Measurements from ENCODE around the gene TMLHE. TPM values are rescaled to one million over a fixed set of nuclear protein-coding genes. Genes with fewer than 3 reads are reported as not detected.
"Not testable (repeated sequence)": the region's sequence is repeated elsewhere in the genome, so short reads cannot be mapped to it uniquely, and the experiment has no call there.

Gene TMLHE
- total and polyA plus RNA-seq, 2 donors from 2014 or later = 12.5 to 27.0 TPM

DNA sequence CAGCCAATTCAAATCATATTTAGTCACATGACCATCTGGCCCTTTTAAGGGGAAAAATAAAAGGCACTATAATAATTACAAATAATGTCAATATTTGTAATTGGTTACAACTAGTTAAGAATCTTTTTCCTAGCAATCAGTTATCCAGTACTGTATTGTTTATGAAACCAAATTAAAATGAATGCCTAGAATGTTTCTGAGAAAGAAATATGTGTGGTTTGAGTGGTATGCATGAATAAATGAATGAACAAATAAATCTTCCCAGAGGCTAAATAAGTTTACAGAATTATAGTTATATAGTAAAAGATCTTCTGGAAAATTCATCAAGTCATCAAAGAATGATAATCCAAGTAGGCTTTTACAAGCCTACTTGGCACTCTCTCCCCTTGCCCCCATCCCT is 98.5 kb downstream of the TMLHE start:
- TF ChIP-seq, protein P1, sequence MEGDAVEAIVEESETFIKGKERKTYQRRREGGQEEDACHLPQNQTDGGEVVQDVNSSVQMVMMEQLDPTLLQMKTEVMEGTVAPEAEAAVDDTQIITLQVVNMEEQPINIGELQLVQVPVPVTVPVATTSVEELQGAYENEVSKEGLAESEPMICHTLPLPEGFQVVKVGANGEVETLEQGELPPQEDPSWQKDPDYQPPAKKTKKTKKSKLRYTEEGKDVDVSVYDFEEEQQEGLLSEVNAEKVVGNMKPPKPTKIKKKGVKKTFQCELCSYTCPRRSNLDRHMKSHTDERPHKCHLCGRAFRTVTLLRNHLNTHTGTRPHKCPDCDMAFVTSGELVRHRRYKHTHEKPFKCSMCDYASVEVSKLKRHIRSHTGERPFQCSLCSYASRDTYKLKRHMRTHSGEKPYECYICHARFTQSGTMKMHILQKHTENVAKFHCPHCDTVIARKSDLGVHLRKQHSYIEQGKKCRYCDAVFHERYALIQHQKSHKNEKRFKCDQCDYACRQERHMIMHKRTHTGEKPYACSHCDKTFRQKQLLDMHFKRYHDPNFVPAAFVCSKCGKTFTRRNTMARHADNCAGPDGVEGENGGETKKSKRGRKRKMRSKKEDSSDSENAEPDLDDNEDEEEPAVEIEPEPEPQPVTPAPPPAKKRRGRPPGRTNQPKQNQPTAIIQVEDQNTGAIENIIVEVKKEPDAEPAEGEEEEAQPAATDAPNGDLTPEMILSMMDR (IDR thresholded peaks at IDR 0.05; ENCODE audit: borderline replicate concordance, extremely low read depth, insufficient read depth) = no peak
- no peak overlapping the region for H3K9ac ChIP-seq (ENCODE audit: low read length in 3 of 3)
- no peak overlapping the region for H3K27ac ChIP-seq (ENCODE audit: low read depth in 2 of 2, low read length in 2 of 2)
- no peak overlapping the region for H3K4me3 ChIP-seq (ENCODE audit: low read length in 3 of 3)
- no peaks in the 10 kb centered on the region for H3K4me1 ChIP-seq (ENCODE audit: control insufficient read depth in 2 of 3, insufficient read depth in 2 of 3, low read depth in 1 of 3, low read length in 3 of 3)
- peaks cover 0 to 2% (median 0%) of the 10 kb centered on the region in 3 donors for H3K36me3 ChIP-seq (ENCODE audit: control insufficient read depth in 2 of 3, insufficient read depth in 3 of 3, low read length in 3 of 3)
- no peaks in the 10 kb centered on the region for H3K9me3 ChIP-seq (ENCODE audit: control insufficient read depth in 2 of 3, insufficient read depth in 1 of 3, low read length in 3 of 3)
- intact Hi-C loops (cut with DNase I) = no loop called here
- DNase-seq (no peak), FAIRE-seq (no peak)
- H3K27me3 ChIP-seq (ENCODE audit: control insufficient read depth, insufficient read depth, low read length) = no peaks in the 10 kb centered on the region

DNA sequence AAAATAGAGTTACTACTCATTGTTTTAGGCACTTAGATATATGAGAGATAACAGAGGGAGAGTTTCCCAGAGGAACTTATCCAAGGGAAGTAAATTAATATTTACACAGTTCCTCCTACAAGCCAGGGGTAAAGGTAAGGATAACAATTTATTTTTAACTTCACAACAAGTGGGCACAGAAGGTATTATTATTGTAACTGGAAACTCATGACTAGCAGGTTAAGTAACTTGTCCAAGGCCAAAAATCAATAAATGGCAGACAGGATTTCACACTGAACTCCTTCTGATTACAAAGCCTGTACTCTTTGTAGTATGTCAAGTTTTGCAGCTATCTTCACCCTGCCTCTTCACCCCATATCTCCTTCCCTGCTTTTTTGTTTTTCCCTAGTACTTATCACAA is 107.5 kb downstream of the TMLHE start:
- intact Hi-C loops (cut with DNase I) = no loop called here
- Histone ChIP-seq H3K4me1 (ENCODE audit: control insufficient read depth in 2 of 3, insufficient read depth in 2 of 3, low read depth in 1 of 3, low read length in 3 of 3) (no peaks in the 10 kb centered on the region), H3K27me3 (ENCODE audit: control insufficient read depth, insufficient read depth, low read length) (no peaks in the 10 kb centered on the region), H3K9ac (ENCODE audit: low read length in 3 of 3) (no peak overlapping the region), H3K9me3 (ENCODE audit: control insufficient read depth in 2 of 3, insufficient read depth in 1 of 3, low read length in 3 of 3) (no peaks in the 10 kb centered on the region), H3K4me3 (ENCODE audit: low read length in 3 of 3) (no peak overlapping the region), H3K36me3 (ENCODE audit: control insufficient read depth in 2 of 3, insufficient read depth in 3 of 3, low read length in 3 of 3) (peaks cover 0 to 2% (median 0%) of the 10 kb centered on the region in 3 donors), H3K27ac (ENCODE audit: low read depth in 2 of 2, low read length in 2 of 2) (no peak overlapping the region)
- TF ChIP-seq, protein P1 (IDR thresholded peaks at IDR 0.05; ENCODE audit: borderline replicate concordance, extremely low read depth, insufficient read depth) = no peak
- FAIRE-seq (no peak), DNase-seq (no peak)

- H3K9me3 ChIP-seq (ENCODE audit: control insufficient read depth in 2 of 3, insufficient read depth in 1 of 3, low read length in 3 of 3); H3K27me3 ChIP-seq (ENCODE audit: control insufficient read depth, insufficient read depth, low read length); DNase-seq; intact Hi-C loops (cut with DNase I); H3K27ac ChIP-seq (ENCODE audit: low read depth in 2 of 2, low read length in 2 of 2); H3K4me1 ChIP-seq (ENCODE audit: control insufficient read depth in 2 of 3, insufficient read depth in 2 of 3, low read depth in 1 of 3, low read length in 3 of 3); H3K9ac ChIP-seq (ENCODE audit: low read length in 3 of 3); H3K4me3 ChIP-seq (ENCODE audit: low read length in 3 of 3); H3K36me3 ChIP-seq (ENCODE audit: control insufficient read depth in 2 of 3, insufficient read depth in 3 of 3, low read length in 3 of 3); FAIRE-seq: not testable (repeated sequence)
Observed at GRCh38 chrX:155495134-155495533, 117.6 kb downstream of the TMLHE start.

DNA sequence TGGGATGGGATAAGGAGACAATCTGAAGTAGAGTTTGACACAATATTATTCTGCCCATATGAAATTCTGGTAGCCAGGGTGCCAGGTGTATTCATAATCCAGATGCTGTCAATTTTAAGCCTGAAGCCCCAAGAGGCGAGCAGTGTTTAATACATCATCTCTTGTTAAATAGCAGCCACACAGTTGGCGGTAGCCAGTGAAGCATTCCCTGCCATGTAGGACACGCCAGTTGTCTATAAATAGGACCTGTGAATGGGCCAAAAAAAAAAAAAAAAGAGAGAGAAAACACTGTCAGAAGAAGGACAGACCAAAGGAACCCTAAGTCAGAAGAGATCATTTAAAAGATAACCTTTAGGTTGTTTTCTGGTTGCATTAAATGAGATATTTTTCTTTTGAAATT is 121.3 kb downstream of the TMLHE start:
- H3K27ac ChIP-seq (ENCODE audit: low read depth in 2 of 2, low read length in 2 of 2); FAIRE-seq; DNase-seq; H3K36me3 ChIP-seq (ENCODE audit: control insufficient read depth in 2 of 3, insufficient read depth in 3 of 3, low read length in 3 of 3); H3K9me3 ChIP-seq (ENCODE audit: control insufficient read depth in 2 of 3, insufficient read depth in 1 of 3, low read length in 3 of 3); H3K9ac ChIP-seq (ENCODE audit: low read length in 3 of 3); H3K27me3 ChIP-seq (ENCODE audit: control insufficient read depth, insufficient read depth, low read length); H3K4me3 ChIP-seq (ENCODE audit: low read length in 3 of 3); H3K4me1 ChIP-seq (ENCODE audit: control insufficient read depth in 2 of 3, insufficient read depth in 2 of 3, low read depth in 1 of 3, low read length in 3 of 3); intact Hi-C loops (cut with DNase I): not testable (repeated sequence)

GRCh38 chrX:155477136-155477535 is 135.6 kb downstream of the TMLHE start:
- H3K36me3 ChIP-seq (ENCODE audit: control insufficient read depth in 2 of 3, insufficient read depth in 3 of 3, low read length in 3 of 3); DNase-seq; H3K27ac ChIP-seq (ENCODE audit: low read depth in 2 of 2, low read length in 2 of 2); H3K27me3 ChIP-seq (ENCODE audit: control insufficient read depth, insufficient read depth, low read length); H3K9me3 ChIP-seq (ENCODE audit: control insufficient read depth in 2 of 3, insufficient read depth in 1 of 3, low read length in 3 of 3); H3K4me3 ChIP-seq (ENCODE audit: low read length in 3 of 3); intact Hi-C loops (cut with DNase I); H3K4me1 ChIP-seq (ENCODE audit: control insufficient read depth in 2 of 3, insufficient read depth in 2 of 3, low read depth in 1 of 3, low read length in 3 of 3); FAIRE-seq; H3K9ac ChIP-seq (ENCODE audit: low read length in 3 of 3): not testable (repeated sequence)

DNA sequence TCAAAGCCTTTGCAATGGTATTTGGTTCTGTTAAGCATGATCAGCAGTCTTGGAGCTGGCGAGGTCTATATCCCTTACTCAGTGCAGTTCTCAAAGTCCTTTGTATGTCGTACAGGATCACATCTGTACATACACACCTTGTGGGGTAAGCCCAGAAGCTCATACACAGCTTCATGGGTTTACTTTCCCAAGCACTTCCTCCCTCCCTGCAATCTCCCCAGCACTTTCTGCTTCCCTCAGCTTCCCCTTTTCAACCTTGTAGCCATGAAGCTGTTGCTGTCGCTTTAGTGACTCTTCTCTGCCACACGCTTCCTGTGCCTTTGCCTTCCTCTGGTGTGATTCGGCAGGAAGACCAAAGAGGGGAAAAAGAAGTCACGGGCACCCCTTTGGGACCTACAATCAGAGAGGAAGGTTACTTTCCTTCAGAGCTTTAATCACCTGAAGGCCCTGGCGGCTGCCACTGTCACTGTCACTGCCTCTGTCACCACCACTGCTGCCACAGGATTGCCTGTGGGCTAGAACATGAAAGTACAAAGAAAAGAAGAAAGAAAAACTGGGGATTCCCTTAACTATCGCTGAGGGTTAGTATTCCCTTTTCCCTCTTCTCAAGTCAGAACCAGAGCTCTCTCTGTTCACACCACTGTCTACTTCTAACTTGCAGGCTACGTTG is 146.3 kb downstream of the TMLHE start:
- intact Hi-C loops (cut with DNase I); H3K27me3 ChIP-seq (ENCODE audit: control insufficient read depth, insufficient read depth, low read length); H3K36me3 ChIP-seq (ENCODE audit: control insufficient read depth in 2 of 3, insufficient read depth in 3 of 3, low read length in 3 of 3): not testable (repeated sequence)

DNA sequence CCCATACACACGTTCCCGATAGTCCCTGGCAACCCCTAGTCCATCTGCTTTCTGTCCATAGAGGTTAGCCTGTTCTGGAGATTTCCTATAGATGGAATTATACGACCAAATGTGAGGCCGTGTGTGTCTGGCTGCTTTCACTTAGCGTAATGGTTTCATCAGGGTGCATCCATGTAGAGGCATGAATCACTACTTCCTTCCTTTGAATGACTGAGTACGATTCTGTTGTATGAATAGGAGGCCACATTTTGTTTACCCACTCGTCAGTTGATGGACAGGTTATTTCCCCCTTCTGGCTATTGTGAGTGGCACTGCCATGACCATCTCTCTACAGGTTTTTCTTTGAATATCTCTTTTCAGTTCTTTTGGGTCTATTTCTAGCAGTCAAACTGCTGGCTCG is 152.3 kb downstream of the TMLHE start:
- not testable (repeated sequence) for H3K9ac ChIP-seq (ENCODE audit: low read length in 3 of 3); H3K9me3 ChIP-seq (ENCODE audit: control insufficient read depth in 2 of 3, insufficient read depth in 1 of 3, low read length in 3 of 3); FAIRE-seq

More for the DNA sequence above, 146.3 kb downstream of the TMLHE start:
- not testable (repeated sequence) for H3K9ac ChIP-seq (ENCODE audit: low read length in 3 of 3); H3K4me1 ChIP-seq (ENCODE audit: control insufficient read depth in 2 of 3, insufficient read depth in 2 of 3, low read depth in 1 of 3, low read length in 3 of 3); H3K4me3 ChIP-seq (ENCODE audit: low read length in 3 of 3); H3K9me3 ChIP-seq (ENCODE audit: control insufficient read depth in 2 of 3, insufficient read depth in 1 of 3, low read length in 3 of 3); H3K27ac ChIP-seq (ENCODE audit: low read depth in 2 of 2, low read length in 2 of 2); DNase-seq; FAIRE-seq

More for the DNA sequence above, 152.3 kb downstream of the TMLHE start:
- H3K36me3 ChIP-seq (ENCODE audit: control insufficient read depth in 2 of 3, insufficient read depth in 3 of 3, low read length in 3 of 3); H3K4me3 ChIP-seq (ENCODE audit: low read length in 3 of 3); H3K4me1 ChIP-seq (ENCODE audit: control insufficient read depth in 2 of 3, insufficient read depth in 2 of 3, low read depth in 1 of 3, low read length in 3 of 3); intact Hi-C loops (cut with DNase I); H3K27ac ChIP-seq (ENCODE audit: low read depth in 2 of 2, low read length in 2 of 2); DNase-seq; H3K27me3 ChIP-seq (ENCODE audit: control insufficient read depth, insufficient read depth, low read length): not testable (repeated sequence)
